K562 (cell line): ENCODE measurements around the gene HSPE1. TPM values are rescaled to one million over a fixed set of nuclear protein-coding genes. Genes with fewer than 3 reads are reported as not detected.
A peak's percentile ranks its signal among the peaks of the same experiment; 100 is the strongest.

ENCODE experiments used
- ATAC-seq: fragments of 200-7000 bp; cut with Tn5 transposase; 3 replicates; pipeline ENCODE4 v1.9.1; 2020; ENCODE audit warnings: moderate library complexity
- BruUV-seq: library from RNA; stranded (reverse); fragments of 400-500 nt; replicated peaks from 2 replicates; lab custom pipeline; 2021; lab: Mats Ljungman, UMichigan
- CTCF ChIA-PET: fragments of 300-600 bp; formaldehyde crosslinking; extraction: SDS; loops from one replicate; lab custom pipeline; 2021; ENCODE audit warnings: low intra/inter-chr PET ratio; lab: Yijun Ruan, JAX
- POLR2A ChIA-PET: fragments of 300-600, 350-650 bp; sonication (Branson Sonifier 250); formaldehyde crosslinking; extraction: SDS; loops from one replicate; lab custom pipeline; 2021; ENCODE audit warnings: antibody characterized with exemption, inconsistent platforms; lab: Yijun Ruan, JAX
- DNase-seq, 4 experiments: peaks; one replicate each; pipeline versions ENCODE4 v3.0.0 to v3.0.0-alpha.2; 2011 to 2018; ENCODE audit warnings: low spot score in 3 of 4, mixed read lengths in 3 of 4; ENCODE audit errors: extremely low read depth in 1 of 4
- FAIRE-seq: peaks from 2 replicates; lab custom pipeline; 2011; peaks lifted over from hg19 to GRCh38; lab: Jason Lieb, UNC
- H2AFZ ChIP-seq: 2 replicates; pipeline ENCODE4 v1.6.0; 2011; ENCODE audit warnings: low read depth, low read length, control low read depth, inconsistent platforms
- H3K27ac ChIP-seq: fragments of 200-600 bp; 3 replicates; pipeline ENCODE4 v1.8.0; 2011; ENCODE audit warnings: low read depth, mild to moderate bottlenecking, control low read depth, inconsistent platforms, low read length, moderate library complexity, mixed read lengths; ENCODE audit errors: extremely low read depth
- H3K27me3 ChIP-seq, 2 experiments: fragments of 300-600 bp in 1 of 2; 2 replicates in 1 of 2; 3 replicates in 1 of 2; pipeline versions ENCODE4 v1.6.0 to v1.8.0; 2011; ENCODE audit warnings: inconsistent platforms in 2 of 2, low read length in 2 of 2, mild to moderate bottlenecking in 1 of 2, mixed read lengths in 1 of 2, moderate library complexity in 1 of 2; ENCODE audit not compliant: control insufficient read depth in 2 of 2, insufficient read depth in 2 of 2
- H3K36me3 ChIP-seq: fragments of 300-600 bp; 3 replicates; pipeline ENCODE4 v1.8.0; 2011; ENCODE audit warnings: mild to moderate bottlenecking, low read length, inconsistent platforms; ENCODE audit not compliant: control insufficient read depth, insufficient read depth
- H3K4me1 ChIP-seq, 2 experiments: fragments of 200-600 bp in 1 of 2; replicated peaks in 1 of 2; 2 replicates in 1 of 2; 3 replicates in 1 of 2; pipeline versions ENCODE4 v1.5.1 to v1.8.0; 2011; ENCODE audit warnings: inconsistent platforms in 2 of 2, low read length in 2 of 2, mild to moderate bottlenecking in 1 of 2, mixed read lengths in 1 of 2, moderate library complexity in 1 of 2; ENCODE audit not compliant: control insufficient read depth in 2 of 2, insufficient read depth in 2 of 2
- H3K4me2 ChIP-seq: 2 replicates; pipeline ENCODE4 v1.6.1; 2011; ENCODE audit warnings: low read length, control low read depth, inconsistent platforms, mixed read lengths; ENCODE audit not compliant: insufficient read depth
- H3K4me3 ChIP-seq: fragments of 200-600 bp; sonication (generic), shearing (Covaris generic); 2 replicates; pipeline ENCODE4 v1.5.1; 2016; ENCODE audit warnings: control low read depth, inconsistent platforms
- H3K79me2 ChIP-seq: fragments of 200-600 bp; 3 replicates; pipeline ENCODE4 v1.8.0; 2011; ENCODE audit warnings: low read length, inconsistent platforms; ENCODE audit not compliant: control insufficient read depth, insufficient read depth
- H3K9ac ChIP-seq, 2 experiments: 2 replicates each; pipeline versions ENCODE4 v1.6.0 to v1.6.1; 2011; ENCODE audit warnings: low read depth in 2 of 2, low read length in 2 of 2, control low read depth in 1 of 2, inconsistent platforms in 1 of 2, mild to moderate bottlenecking in 1 of 2, mixed read lengths in 1 of 2; ENCODE audit not compliant: insufficient read depth in 1 of 2
- H3K9me1 ChIP-seq: one replicate; pipeline ENCODE4 v1.6.0; 2011; ENCODE audit warnings: inconsistent platforms, mild to moderate bottlenecking, low read length, moderate library complexity; ENCODE audit not compliant: control insufficient read depth, insufficient read depth
- H3K9me3 ChIP-seq: replicated peaks from 2 replicates; pipeline ENCODE4 v1.5.1; 2011; ENCODE audit warnings: low read depth, low read length, inconsistent platforms; ENCODE audit not compliant: control insufficient read depth, insufficient read depth
- H4K20me1 ChIP-seq: replicated peaks from 2 replicates; pipeline ENCODE4 v1.6.1; 2011; ENCODE audit warnings: low read length, inconsistent platforms, mixed read lengths; ENCODE audit not compliant: control insufficient read depth, insufficient read depth
- ATF7 ChIP-seq: fragments of 450-650 bp; IDR thresholded peaks from 2 replicates; pipeline ENCODE4 v1.7.1; 2014; ENCODE audit warnings: mild to moderate bottlenecking, moderate library complexity
- BRD4 ChIP-seq: fragments of 200-600 bp; sonication (generic); IDR thresholded peaks from 2 replicates; pipeline ENCODE4 v1.6.1; 2017; ENCODE audit warnings: inconsistent platforms
- CC2D1A ChIP-seq: fragments of 450-650 bp; IDR thresholded peaks from 2 replicates; pipeline ENCODE4 v1.6.1; 2017; ENCODE audit warnings: mild to moderate bottlenecking
- RNF219 ChIP-seq: fragments of 250-450 bp; sonication (Bioruptor Pico); IDR thresholded peaks from 2 replicates; pipeline ENCODE4 v1.5.0; 2022; ENCODE audit warnings: mild to moderate bottlenecking
- ZNF175 ChIP-seq: fragments of 200-800 bp; sonication (Bioruptor generic); IDR thresholded peaks from 2 replicates; pipeline ENCODE4 v1.6.1; 2016; ENCODE audit warnings: low read depth, mild to moderate bottlenecking, missing genetic modification characterization, missing compliant biosample characterization
- ZNF282 ChIP-seq: sonication (generic); formaldehyde crosslinking; IDR thresholded peaks from 2 replicates; pipeline ENCODE4 v1.8.1; 2023; ENCODE audit warnings: missing genetic modification reagents
- WGBS: fragments of 100-300 bp; shearing (Covaris generic); methylation state at CpG from one replicate; pipeline ENCODE4 v1.1.6; 2016; ENCODE audit warnings: low coverage, mixed read lengths; ENCODE audit not compliant: insufficient coverage; ENCODE audit errors: missing lambda C conversion rate; 5-methylcytosine and 5-hydroxymethylcytosine counted together
- in situ Hi-C: fragments of 300-500 bp; cut with MboI; formaldehyde crosslinking; loops from 4 replicates; pipeline ENCODE4 v1.15.0; 2018; ENCODE audit warnings: inconsistent platforms, mixed read lengths
- intact Hi-C: fragments of 100-400 bp; cut with micrococcal nuclease; formaldehyde crosslinking; loops from 2 replicates; pipeline ENCODE4 v1.14.2; 2022
- polyA plus RNA-seq, 8 experiments: library from polyadenylated mRNA; depleted of rRNA in 4 of 8; stranded (reverse) in 5 of 8; unstranded in 3 of 8; fragments of >200 nt; fragmentation: Nextera tagmentation in 2 of 8; fragmentation: Illumina TruSeq in 1 of 8; extraction: Ambion mirVana in 2 of 8; extraction: Trizol in 1 of 8; gene quantifications; 2 replicates each; pipeline versions ENCODE4 v1.2.1 to v1.2.3, GENCODE V29; 2011 to 2014; ENCODE audit warnings: inconsistent platforms in 1 of 8, missing spikeins in 1 of 8
- total RNA-seq, 7 experiments: library from RNA; depleted of rRNA in 6 of 7; stranded (reverse); fragments of >200 nt in 6 of 7; fragmentation: Illumina TruSeq in 2 of 7; extraction: Trizol in 2 of 7; gene quantifications; 2 replicates each; pipeline versions ENCODE4 v1.2.1 to v1.2.3, GENCODE V29; 2011 to 2021; ENCODE audit warnings: low replicate concordance in 1 of 7
- TF ChIP-seq, protein P1 (sequence below): sonication (generic); IDR thresholded peaks from 2 replicates; pipeline ENCODE4 v1.6.1; 2016

HSPE1 gene
- total and polyA plus RNA-seq, 9 of the 15 experiments (the other 6 are each of a cell fraction or from before 2014, with no cell fraction given): 223 to 1,007 (median 612) TPM

DNA sequence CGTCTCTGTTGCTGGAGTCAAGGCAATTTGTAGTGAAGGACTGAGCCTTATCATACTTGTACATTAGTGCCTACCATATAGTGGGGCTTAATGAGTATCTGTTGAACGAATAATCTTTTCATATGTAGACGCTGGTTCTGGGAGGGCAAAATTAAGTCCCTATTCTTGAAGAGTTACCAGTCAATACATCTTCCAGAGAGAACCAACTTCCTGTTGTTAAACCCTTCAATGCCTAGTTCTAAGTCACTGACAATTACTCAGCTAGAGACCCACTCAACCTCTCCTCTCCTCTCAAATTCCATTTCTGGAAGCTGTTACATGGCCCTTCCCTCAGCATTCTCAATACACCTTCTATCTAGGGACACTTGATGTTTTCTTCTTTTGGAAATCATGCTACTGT lies 14.6 kb downstream of the HSPE1 start:
- 40% methylated on average over 3 of the region's 3 CpGs for WGBS
- peaks cover 14 to 24% of the 10 kb centered on the region in 2 experiments; a peak in 4 of 5 replicates for H3K4me1 ChIP-seq
- ChIA-PET POLR2A (interaction anchor here (1.5 to 3.5 kb wide), 2 partner anchors 14 to 37 kb away, joined by 3 to 34 read pairs; partner anchors contain the start of genes HSPD1 and HSPE1), CTCF (no interaction called here)
- peak overlapping the region in 1 of 2 experiments; percentile 83; a peak in 2 of 4 replicates for H3K9ac ChIP-seq
- no peaks in the 10 kb centered on the region for H3K36me3 ChIP-seq
- FAIRE-seq (no peak), DNase-seq (no peak), ATAC-seq (no peak)
- peak overlapping the region; percentile 91 for H3K4me2 ChIP-seq
- no peak overlapping the region for H3K4me3 ChIP-seq
- TF ChIP-seq, protein P1, sequence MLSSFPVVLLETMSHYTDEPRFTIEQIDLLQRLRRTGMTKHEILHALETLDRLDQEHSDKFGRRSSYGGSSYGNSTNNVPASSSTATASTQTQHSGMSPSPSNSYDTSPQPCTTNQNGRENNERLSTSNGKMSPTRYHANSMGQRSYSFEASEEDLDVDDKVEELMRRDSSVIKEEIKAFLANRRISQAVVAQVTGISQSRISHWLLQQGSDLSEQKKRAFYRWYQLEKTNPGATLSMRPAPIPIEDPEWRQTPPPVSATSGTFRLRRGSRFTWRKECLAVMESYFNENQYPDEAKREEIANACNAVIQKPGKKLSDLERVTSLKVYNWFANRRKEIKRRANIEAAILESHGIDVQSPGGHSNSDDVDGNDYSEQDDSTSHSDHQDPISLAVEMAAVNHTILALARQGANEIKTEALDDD: 0 out of 2 replicates have a peak, but pooled peaks have one; percentile 50
- TF ChIP-seq CC2D1A (no peak), ZNF175 (CRISPR knock-in tag) (no peak), ZNF282 (CRISPR knock-in tag) (no peak), BRD4 (no peak), ATF7 (no peak), RNF219 (no peak)
- no TSS peak for BruUV-seq
- no peaks in the 10 kb centered on the region for H3K27me3 ChIP-seq
- peak overlapping the region; percentile 89 for H3K27ac ChIP-seq
- no peaks in the 10 kb centered on the region for H3K9me3 ChIP-seq
- intact Hi-C loops (loop anchor here (2.0 kb wide), 1 partner anchor 14 kb away; the partner anchor contains the start of gene HSPE1), in situ Hi-C loops (no loop called here)
- H3K9me1 ChIP-seq: no peaks in the 10 kb centered on the region
- H4K20me1 ChIP-seq: no peaks in the 10 kb centered on the region
- H2AFZ ChIP-seq: peak overlapping the region; percentile 93
- H3K79me2 ChIP-seq: peaks cover 40% of the 10 kb centered on the region
